BJ (cell line): ENCODE data around the gene NOC2L. TPM values are rescaled to one million over a fixed set of nuclear protein-coding genes. Genes with fewer than 3 reads are reported as not detected.

Experiments used
- CTCF ChIA-PET: fragments of 350-600 bp; formaldehyde crosslinking; extraction: SDS; loops from one replicate; lab custom pipeline; 2021; ENCODE audit warnings: antibody characterized with exemption, inconsistent platforms; lab: Yijun Ruan, JAX
- POLR2A ChIA-PET: fragments of 300-600 bp; sonication (Branson Sonifier 250); formaldehyde crosslinking; extraction: SDS; loops from one replicate; lab custom pipeline; 2021; ENCODE audit warnings: antibody characterized with exemption; lab: Charles Lee
- DNase-seq: peaks from one replicate; pipeline ENCODE4 v3.0.0-alpha.2; 2011; ENCODE audit warnings: low read depth
- H3K27me3 ChIP-seq: 2 replicates; pipeline ENCODE4 v1.6.0; 2011; ENCODE audit warnings: low read length; ENCODE audit not compliant: control insufficient read depth, insufficient read depth
- H3K36me3 ChIP-seq: 2 replicates; pipeline ENCODE4 v1.5.1; 2011; ENCODE audit warnings: low read length; ENCODE audit not compliant: control insufficient read depth, insufficient read depth
- H3K4me3 ChIP-seq: 2 replicates; pipeline ENCODE4 v1.5.1; 2011; ENCODE audit warnings: low read depth, mild to moderate bottlenecking, control low read depth, low read length
- polyA plus RNA-seq: library from polyadenylated mRNA; depleted of rRNA; stranded (reverse); fragments of >200 nt; gene quantifications from 2 replicates; pipeline ENCODE4 v1.2.3, GENCODE V29; 2011
- TF ChIP-seq, protein P1 (sequence below): IDR thresholded peaks from 2 replicates; pipeline ENCODE4 v1.5.1; 2011; ENCODE audit warnings: low read depth, mild to moderate bottlenecking, control low read depth, inconsistent platforms, low read length, moderate library complexity; ENCODE audit not compliant: insufficient read depth

Gene NOC2L
- polyA plus RNA-seq, 1 experiment: 49.7 TPM

DNA sequence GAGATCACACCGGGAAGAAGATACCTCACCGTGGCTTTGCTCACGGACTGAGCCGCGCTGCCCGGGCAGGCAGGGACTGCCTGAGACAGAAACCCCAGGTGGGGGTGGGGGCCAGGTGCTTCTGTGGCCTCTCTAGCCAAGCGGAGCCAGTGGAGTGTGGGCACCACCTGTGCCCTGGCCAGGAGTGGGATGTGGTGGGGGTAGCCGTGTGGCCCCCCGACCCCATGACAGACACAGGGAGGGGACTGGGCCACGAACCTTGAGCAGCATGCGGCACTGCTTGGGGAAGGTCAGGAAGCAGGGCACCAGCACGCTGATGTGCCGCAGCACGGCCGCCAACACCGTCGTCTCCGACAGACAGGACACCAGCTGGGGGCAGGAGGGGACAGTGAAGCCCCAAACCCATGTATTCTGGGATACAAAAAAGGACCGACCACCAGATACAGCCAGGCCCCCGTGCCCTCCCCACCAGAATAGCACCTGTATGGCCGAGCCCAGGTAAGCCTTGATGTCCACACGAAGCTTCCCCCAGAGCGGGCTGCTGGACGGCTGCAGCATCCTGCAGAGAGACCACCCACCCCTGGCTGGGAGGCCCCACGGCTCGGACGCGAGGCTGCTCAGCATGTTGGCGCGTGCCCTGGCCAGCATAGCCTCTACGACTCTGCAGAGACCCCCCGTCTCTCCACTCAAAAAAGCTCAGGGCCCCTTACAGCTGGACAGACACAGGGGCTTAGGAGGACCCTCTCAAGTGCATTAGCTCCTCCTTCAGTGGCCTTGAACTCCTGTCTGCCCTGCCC lies 5.3 kb downstream of the NOC2L start:
- H3K36me3 ChIP-seq: peaks cover 61% of the 10 kb centered on the region
- ChIA-PET CTCF (interaction anchor here (1.1 kb wide), 1 partner anchor 23 kb away, joined by 4 read pairs; no protein-coding TSS in a partner anchor), POLR2A (no interaction called here)
- TF ChIP-seq, protein P1, sequence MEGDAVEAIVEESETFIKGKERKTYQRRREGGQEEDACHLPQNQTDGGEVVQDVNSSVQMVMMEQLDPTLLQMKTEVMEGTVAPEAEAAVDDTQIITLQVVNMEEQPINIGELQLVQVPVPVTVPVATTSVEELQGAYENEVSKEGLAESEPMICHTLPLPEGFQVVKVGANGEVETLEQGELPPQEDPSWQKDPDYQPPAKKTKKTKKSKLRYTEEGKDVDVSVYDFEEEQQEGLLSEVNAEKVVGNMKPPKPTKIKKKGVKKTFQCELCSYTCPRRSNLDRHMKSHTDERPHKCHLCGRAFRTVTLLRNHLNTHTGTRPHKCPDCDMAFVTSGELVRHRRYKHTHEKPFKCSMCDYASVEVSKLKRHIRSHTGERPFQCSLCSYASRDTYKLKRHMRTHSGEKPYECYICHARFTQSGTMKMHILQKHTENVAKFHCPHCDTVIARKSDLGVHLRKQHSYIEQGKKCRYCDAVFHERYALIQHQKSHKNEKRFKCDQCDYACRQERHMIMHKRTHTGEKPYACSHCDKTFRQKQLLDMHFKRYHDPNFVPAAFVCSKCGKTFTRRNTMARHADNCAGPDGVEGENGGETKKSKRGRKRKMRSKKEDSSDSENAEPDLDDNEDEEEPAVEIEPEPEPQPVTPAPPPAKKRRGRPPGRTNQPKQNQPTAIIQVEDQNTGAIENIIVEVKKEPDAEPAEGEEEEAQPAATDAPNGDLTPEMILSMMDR: no peak
- no peak for DNase-seq
- no peaks in the 10 kb centered on the region; the same call in 1 of the 2 replicates for H3K27me3 ChIP-seq
- H3K4me3 ChIP-seq: no peak overlapping the region

DNA sequence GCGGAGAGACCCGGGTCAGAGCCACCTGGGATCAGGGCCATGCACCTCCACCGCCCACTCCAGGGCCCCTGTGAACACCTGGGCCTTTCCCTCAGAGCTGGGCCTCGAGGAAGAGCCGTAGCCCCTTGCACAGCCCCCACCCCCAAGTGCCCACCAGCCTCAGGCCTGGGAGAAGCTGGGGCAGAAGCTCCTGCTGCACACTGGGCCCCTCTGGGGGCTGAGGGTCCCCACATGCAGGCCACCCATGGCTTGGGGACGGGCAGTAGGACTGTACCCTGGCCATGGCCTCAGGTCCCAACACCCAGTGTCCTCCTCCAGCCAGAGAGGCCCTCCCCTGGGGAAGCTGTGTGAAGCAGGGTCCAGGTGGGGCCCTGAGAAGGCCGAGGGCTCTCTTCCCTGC lies 6.5 kb downstream of the NOC2L start:
- no peak for DNase-seq
- TF ChIP-seq, protein P1: no peak
- H3K36me3 ChIP-seq: peaks cover 70% of the 10 kb centered on the region
- no peak overlapping the region for H3K4me3 ChIP-seq
- POLR2A ChIA-PET: no interaction called here
- CTCF ChIA-PET: interaction anchor here (1.0 to 1.1 kb wide), 2 partner anchors 24 to 49 kb away, joined by 3 to 4 read pairs; no protein-coding TSS in a partner anchor
- no peaks in the 10 kb centered on the region; the same call in 1 of the 2 replicates for H3K27me3 ChIP-seq

DNA sequence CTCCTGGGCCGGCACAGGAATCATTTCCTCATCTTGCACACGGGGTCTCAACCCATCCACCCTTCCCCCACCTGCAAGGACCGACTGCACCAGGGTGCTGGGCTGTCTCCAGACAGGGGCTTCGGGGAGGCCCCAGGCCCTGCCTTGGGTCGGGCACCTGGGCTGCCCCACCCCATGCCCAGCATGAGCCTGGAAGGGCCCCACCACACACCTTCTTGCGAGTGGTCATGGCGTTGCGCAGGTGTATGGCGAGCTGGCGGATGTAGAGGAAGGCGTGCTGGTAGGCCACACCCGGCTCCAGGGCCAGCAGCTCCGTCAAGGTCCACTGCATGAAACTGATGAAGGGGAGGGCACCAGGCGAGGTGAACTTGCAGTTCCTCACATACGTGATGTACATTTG lies 6.9 kb downstream of the NOC2L start:
- Histone ChIP-seq H3K36me3 (peaks cover 71% of the 10 kb centered on the region), H3K27me3 (no peaks in the 10 kb centered on the region; the same call in 1 of the 2 replicates), H3K4me3 (no peak overlapping the region)
- no peak for DNase-seq
- TF ChIP-seq, protein P1: no peak
- ChIA-PET POLR2A (no interaction called here), CTCF (interaction anchor here (1.0 to 1.6 kb wide), 4 partner anchors 12 to 49 kb away, joined by 3 to 6 read pairs (median 4); no protein-coding TSS in a partner anchor)

DNA sequence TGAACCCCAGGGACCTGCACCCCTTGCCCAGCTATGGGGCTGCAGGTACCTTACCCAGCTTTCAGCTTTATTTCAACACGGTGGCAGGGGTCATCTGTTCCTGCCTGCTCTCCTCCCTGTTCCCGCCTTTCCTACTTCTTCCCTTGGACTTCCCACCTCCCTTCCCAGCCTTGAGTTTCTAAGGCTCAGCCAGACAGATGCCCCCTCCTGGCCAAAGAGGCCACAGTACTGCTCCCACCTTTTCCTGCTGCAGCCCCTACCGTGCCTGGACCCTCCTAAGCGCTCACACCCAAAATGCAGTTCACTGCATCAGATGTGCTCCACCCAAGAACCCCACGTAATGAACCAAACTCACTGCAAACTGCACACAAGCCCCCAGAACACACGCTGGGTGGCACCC lies 7.7 kb downstream of the NOC2L start:
- ChIA-PET POLR2A (no interaction called here), CTCF (interaction anchor here (0.9 to 1.6 kb wide), 4 partner anchors 9 to 48 kb away, joined by 3 to 6 read pairs (median 4); no protein-coding TSS in a partner anchor)
- Histone ChIP-seq H3K4me3 (no peak overlapping the region), H3K27me3 (no peaks in the 10 kb centered on the region), H3K36me3 (peaks cover 65% of the 10 kb centered on the region)
- DNase-seq: no peak
- TF ChIP-seq, protein P1: peak; percentile 45; the same call in 1 of the 2 replicates

DNA sequence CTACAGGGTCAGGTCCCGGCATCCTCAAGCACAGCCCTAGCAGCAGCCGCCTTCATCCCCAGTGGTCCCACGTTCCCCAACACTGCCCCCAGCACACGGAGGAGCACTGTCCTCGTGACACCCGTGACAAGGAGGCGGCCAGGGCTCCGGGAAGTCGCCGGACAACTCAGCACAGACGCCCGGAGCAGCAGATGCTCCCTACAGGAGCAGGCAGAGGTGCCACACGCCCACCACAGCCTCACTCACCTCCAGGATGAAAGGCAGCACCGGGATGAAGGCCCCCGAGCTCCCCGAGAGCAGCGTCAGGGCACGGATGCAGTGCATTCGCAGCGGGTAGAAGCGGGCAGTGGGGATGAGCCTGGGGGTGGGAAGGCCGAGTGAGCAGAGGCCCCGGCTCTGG lies 8.2 kb downstream of the NOC2L start:
- no peak for DNase-seq
- H3K27me3 ChIP-seq: no peaks in the 10 kb centered on the region
- ChIA-PET CTCF (interaction anchor here (0.9 to 1.6 kb wide), 2 partner anchors 9 to 10 kb away, joined by 5 to 6 read pairs; no protein-coding TSS in a partner anchor), POLR2A (no interaction called here)
- H3K4me3 ChIP-seq: no peak overlapping the region
- H3K36me3 ChIP-seq: peaks cover 61% of the 10 kb centered on the region
- TF ChIP-seq, protein P1: no peak
